Islet precursor cell (in vitro differentiated cells): ENCODE results near the gene EVI5L.

Source experiments
- DNase-seq: peaks from one replicate; pipeline ENCODE4 v3.0.0-alpha.2; 2018

The EVI5L gene

GRCh38 chr19:7862413-7862951 lies 32.5 kb downstream of the EVI5L start:
- peak; percentile 96 for DNase-seq

GRCh38 chr19:7863157-7863970 lies 33.3 kb downstream of the EVI5L start:
- DNase-seq: peak; percentile 67

GRCh38 chr19:7863971-7864689 lies 34.1 kb downstream of the EVI5L start:
- no peak for DNase-seq

GRCh38 chr19:7864690-7865074 lies 34.7 kb downstream of the EVI5L start:
- no peak for DNase-seq

GRCh38 chr19:7865262-7865911 lies 35.4 kb downstream of the EVI5L start:
- DNase-seq: no peak

- peak; percentile 54 for DNase-seq
These were observed 36.5 kb downstream of the EVI5L start for GRCh38 chr19:7866399-7867091.

GRCh38 chr19:7867092-7867844 lies 37.2 kb downstream of the EVI5L start:
- DNase-seq: no peak

GRCh38 chr19:7868326-7868670 lies 38.3 kb downstream of the EVI5L start:
- DNase-seq: no peak

- peak; percentile 90 for DNase-seq
These were observed 38.8 kb downstream of the EVI5L start for GRCh38 chr19:7868671-7869452.

- DNase-seq: peak; percentile 87
These were observed 39.5 kb downstream of the EVI5L start for GRCh38 chr19:7869453-7869909.

- peak; percentile 84 for DNase-seq
These were observed 40.0 kb downstream of the EVI5L start for GRCh38 chr19:7869910-7870511.

GRCh38 chr19:7870571-7871436 lies 40.8 kb downstream of the EVI5L start:
- peak; percentile 84 for DNase-seq

GRCh38 chr19:7871437-7872305 lies 41.7 kb downstream of the EVI5L start:
- DNase-seq: peak; percentile 99

GRCh38 chr19:7872306-7873204 lies 42.5 kb downstream of the EVI5L start:
- no peak for DNase-seq

GRCh38 chr19:7873304-7874075 lies 43.5 kb downstream of the EVI5L start:
- DNase-seq: no peak

GRCh38 chr19:7874076-7874896 lies 44.3 kb downstream of the EVI5L start, which contains the start of gene PRR36:
Gene PRR36, minus strand, starts transcription at chr19:7874390. Its CDS starts 701 bp downstream, at chr19:7873689.
- DNase-seq: peak; percentile 85
